NCI-H146 treated with DMSO at 0.1 percent for 48 hours (cell line): ENCODE data around the gene AGRP.

Experiments used
- DNase-seq: peaks from one replicate; lab custom pipeline; 2025; ENCODE audit not compliant: unreplicated experiment; lab: John Stamatoyannopoulos, UW

AGRP gene

GRCh38 chr16:67445913-67446907 is 37.1 kb downstream of the AGRP start:
- no peak for DNase-seq

GRCh38 chr16:67445441-67445912 is 37.9 kb downstream of the AGRP start:
- no peak for DNase-seq

- no peak for DNase-seq
Observed at GRCh38 chr16:67445126-67445426, 38.3 kb downstream of the AGRP start.

- no peak for DNase-seq
Observed at GRCh38 chr16:67444259-67445125, 38.9 kb downstream of the AGRP start.

GRCh38 chr16:67443265-67443664 is 40.1 kb downstream of the AGRP start:
- no peak for DNase-seq

GRCh38 chr16:67442581-67443255 is 40.6 kb downstream of the AGRP start:
- DNase-seq = no peak

GRCh38 chr16:67441907-67442306 is 41.4 kb downstream of the AGRP start:
- no peak for DNase-seq

GRCh38 chr16:67441271-67441753 is 42.0 kb downstream of the AGRP start:
- no peak for DNase-seq

- no peak for DNase-seq
Observed at GRCh38 chr16:67438824-67439393, 44.4 kb downstream of the AGRP start.

GRCh38 chr16:67438098-67438791 is 45.1 kb downstream of the AGRP start:
- DNase-seq = no peak

- DNase-seq = no peak
Observed at GRCh38 chr16:67437513-67437912, 45.8 kb downstream of the AGRP start.

- no peak for DNase-seq
Observed at GRCh38 chr16:67436640-67437193, 46.6 kb downstream of the AGRP start.

GRCh38 chr16:67435758-67436164 is 47.6 kb downstream of the AGRP start:
- DNase-seq = no peak

GRCh38 chr16:67433131-67433719 is 50.1 kb downstream of the AGRP start:
- DNase-seq = no peak
